ENCODE data around the gene CELF2.

DNA sequence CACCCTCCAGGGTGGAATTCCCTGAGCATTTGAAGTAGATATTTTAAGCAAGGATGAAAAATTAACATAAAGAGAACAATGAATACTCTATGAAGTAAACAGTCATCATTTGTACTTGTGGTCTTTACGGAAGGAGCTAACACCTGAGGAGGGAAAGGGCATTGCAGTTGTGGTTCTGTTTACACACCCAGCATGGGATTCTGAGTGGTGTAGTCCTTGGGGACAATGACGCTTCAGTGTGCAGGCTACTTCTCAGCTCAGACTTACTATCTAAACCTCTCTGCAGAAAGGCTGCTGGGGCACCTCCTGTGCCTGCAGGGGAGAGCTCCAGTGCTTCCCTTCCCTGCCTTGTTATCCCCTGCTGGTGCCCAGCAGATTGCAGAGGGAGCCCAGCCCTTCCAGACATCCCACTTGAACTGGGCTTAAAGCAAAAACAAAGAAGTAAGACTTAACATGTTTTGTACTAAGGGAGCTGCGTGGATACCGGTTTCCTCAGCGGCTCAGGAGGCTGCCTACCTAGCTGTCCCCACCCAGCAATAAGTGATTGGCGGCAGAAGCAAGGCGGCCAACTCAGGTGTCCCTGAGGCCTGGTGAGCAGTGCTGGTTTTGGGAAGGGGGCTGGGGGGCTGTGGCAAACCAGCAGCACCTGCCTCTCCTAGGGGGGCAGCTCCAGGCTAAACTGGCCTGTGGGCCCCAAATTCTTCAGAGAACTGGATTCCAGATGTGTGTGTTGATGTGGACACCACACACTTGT, 89.1 kb downstream of the CELF2 start:
- no peak for TF ChIP-seq EZH2phosphoT487 (conservative IDR thresholded peaks at IDR 0.05; ENCODE audit: low read length)
- TF ChIP-seq, protein P1, sequence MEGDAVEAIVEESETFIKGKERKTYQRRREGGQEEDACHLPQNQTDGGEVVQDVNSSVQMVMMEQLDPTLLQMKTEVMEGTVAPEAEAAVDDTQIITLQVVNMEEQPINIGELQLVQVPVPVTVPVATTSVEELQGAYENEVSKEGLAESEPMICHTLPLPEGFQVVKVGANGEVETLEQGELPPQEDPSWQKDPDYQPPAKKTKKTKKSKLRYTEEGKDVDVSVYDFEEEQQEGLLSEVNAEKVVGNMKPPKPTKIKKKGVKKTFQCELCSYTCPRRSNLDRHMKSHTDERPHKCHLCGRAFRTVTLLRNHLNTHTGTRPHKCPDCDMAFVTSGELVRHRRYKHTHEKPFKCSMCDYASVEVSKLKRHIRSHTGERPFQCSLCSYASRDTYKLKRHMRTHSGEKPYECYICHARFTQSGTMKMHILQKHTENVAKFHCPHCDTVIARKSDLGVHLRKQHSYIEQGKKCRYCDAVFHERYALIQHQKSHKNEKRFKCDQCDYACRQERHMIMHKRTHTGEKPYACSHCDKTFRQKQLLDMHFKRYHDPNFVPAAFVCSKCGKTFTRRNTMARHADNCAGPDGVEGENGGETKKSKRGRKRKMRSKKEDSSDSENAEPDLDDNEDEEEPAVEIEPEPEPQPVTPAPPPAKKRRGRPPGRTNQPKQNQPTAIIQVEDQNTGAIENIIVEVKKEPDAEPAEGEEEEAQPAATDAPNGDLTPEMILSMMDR (IDR thresholded peaks at IDR 0.05; ENCODE audit: insufficient read depth, low read length, poor library complexity, severe bottlenecking): no peak

Data from SU-DHL-6 (cell line).